HG03378 (cell line): ENCODE data around the gene NRDE2.
A peak's percentile ranks its signal among the peaks of the same experiment; 100 is the strongest.

Source experiments
- ATAC-seq: cut with Tn5 transposase; IDR thresholded peaks from one replicate; pipeline ENCODE4 v1.9.1; 2021; ENCODE audit warnings: mild to moderate bottlenecking, moderate library complexity; ENCODE audit not compliant: unreplicated experiment

Gene NRDE2

GRCh38 chr14:90297876-90298629 is 33.7 kb downstream of the NRDE2 start:
- no peak for ATAC-seq

- no peak for ATAC-seq
Observed at GRCh38 chr14:90296641-90297040, 35.1 kb downstream of the NRDE2 start.

- ATAC-seq = no peak
Observed at GRCh38 chr14:90295870-90296516, 35.7 kb downstream of the NRDE2 start.

- ATAC-seq = no peak
Observed at GRCh38 chr14:90294872-90295271, 36.9 kb downstream of the NRDE2 start.

- no peak for ATAC-seq
Observed at GRCh38 chr14:90293766-90294730, 37.7 kb downstream of the NRDE2 start.

GRCh38 chr14:90291699-90292098 is 40.0 kb downstream of the NRDE2 start:
- ATAC-seq = no peak

GRCh38 chr14:90290337-90291011 is 41.3 kb downstream of the NRDE2 start:
- no peak for ATAC-seq

- peak; percentile 73 for ATAC-seq
Observed at GRCh38 chr14:90288651-90289355, 42.9 kb downstream of the NRDE2 start.

GRCh38 chr14:90287791-90288190 is 44.0 kb downstream of the NRDE2 start:
- no peak for ATAC-seq

- no peak for ATAC-seq
Observed at GRCh38 chr14:90281756-90282155, 50.0 kb downstream of the NRDE2 start.

GRCh38 chr14:90281261-90281660 is 50.5 kb downstream of the NRDE2 start:
- ATAC-seq = no peak

GRCh38 chr14:90280096-90280495 is 51.6 kb downstream of the NRDE2 start:
- no peak for ATAC-seq

- ATAC-seq = no peak
Observed at GRCh38 chr14:90278199-90279175, 53.3 kb downstream of the NRDE2 start.

GRCh38 chr14:90277581-90278198 is 54.1 kb downstream of the NRDE2 start:
- no peak for ATAC-seq

- no peak for ATAC-seq
Observed at GRCh38 chr14:90276646-90277367, 54.9 kb downstream of the NRDE2 start.

- ATAC-seq = no peak
Observed at GRCh38 chr14:90275820-90276219, 55.9 kb downstream of the NRDE2 start.

- ATAC-seq = no peak
Observed at GRCh38 chr14:90275458-90275814, 56.3 kb downstream of the NRDE2 start.
